ENCODE measurements around the gene ZC3H12C.

Gene ZC3H12C

DNA sequence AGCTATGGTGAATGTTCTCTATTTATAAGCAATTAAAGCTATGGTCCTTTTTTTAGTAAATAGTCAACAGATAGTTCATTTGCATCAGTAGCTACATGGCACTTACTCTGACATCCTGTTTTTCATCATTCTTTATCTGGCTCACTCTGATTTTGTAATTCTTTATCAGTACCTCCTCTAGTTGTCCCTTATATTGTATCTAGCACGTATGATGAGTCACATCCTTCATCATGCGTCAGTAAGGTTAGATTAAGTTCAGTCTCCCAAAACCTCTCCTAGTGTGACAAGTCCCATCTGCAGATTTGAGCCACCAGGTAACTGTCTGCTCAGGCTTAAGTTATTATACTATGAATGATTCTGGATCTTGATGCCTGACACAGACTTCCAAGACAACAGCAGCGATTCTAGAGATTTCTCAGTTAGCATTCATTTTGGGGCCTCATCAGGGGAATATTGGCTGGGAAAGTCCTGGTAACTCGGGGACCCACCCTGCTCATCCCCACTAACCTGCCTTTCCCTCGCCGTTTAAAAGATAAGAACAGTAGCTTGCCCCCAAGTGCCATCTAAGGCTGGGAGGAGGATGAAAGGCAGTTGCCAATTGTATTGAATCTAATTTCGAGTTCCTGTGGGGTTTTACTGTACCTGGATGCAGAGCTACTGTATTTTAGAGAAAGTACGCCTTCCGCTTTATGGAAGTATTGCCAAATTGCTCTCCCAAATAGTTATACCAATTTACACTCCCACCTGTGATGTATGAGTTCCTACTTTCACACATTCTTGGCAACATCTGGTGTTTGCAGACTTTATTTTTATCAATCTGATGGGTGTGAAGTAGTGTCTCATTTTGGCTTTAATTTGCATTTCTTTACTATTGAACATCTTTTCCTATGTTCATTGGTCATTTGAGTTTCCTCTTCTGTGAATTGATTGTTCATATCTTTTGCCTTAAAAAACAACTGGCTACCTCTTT, 55.9 kb downstream of the ZC3H12C start:
- H3K27ac ChIP-seq = no peak overlapping the region
- H3K9me3 ChIP-seq (ENCODE audit: severe bottlenecking) = no peaks in the 10 kb centered on the region
- H3K36me3 ChIP-seq = no peaks in the 10 kb centered on the region
- no peak overlapping the region for H3K4me3 ChIP-seq (ENCODE audit: low read depth, low read length)
- H3K27me3 ChIP-seq (ENCODE audit: insufficient read depth, low read depth, severe bottlenecking) = no peaks in the 10 kb centered on the region
- DNase-seq = no peak
- TF ChIP-seq CTCF (IDR thresholded peaks at IDR 0.05; ENCODE audit: low read depth, low read length) = no peak

DNA sequence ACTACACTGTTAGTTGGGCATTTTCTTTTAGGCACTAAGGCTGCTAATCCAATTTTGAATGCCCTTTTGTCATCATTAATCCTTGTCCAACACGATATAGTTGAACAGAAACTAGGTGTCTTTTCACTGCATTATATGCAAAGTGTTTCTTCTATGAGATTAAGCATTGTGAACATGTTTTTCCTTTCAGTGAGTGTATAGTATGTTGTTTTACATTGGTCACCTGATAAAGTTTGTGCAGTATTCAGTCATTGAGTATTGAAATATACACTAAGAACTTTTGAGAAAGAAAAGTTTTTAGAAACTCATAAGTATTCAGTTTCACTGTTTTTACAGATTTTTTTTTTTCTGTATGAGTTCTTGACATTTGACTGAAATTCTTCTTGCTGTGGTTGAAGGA, 59.0 kb downstream of the ZC3H12C start:
- Histone ChIP-seq H3K9me3 (ENCODE audit: severe bottlenecking) (no peaks in the 10 kb centered on the region), H3K27ac (no peak overlapping the region), H3K4me3 (ENCODE audit: low read depth, low read length) (no peak overlapping the region), H3K27me3 (ENCODE audit: insufficient read depth, low read depth, severe bottlenecking) (no peaks in the 10 kb centered on the region), H3K36me3 (no peaks in the 10 kb centered on the region)
- TF ChIP-seq CTCF (IDR thresholded peaks at IDR 0.05; ENCODE audit: low read depth, low read length) = no peak
- no peak for DNase-seq

- no peaks in the 10 kb centered on the region for H3K27me3 ChIP-seq (ENCODE audit: insufficient read depth, low read depth, severe bottlenecking)
- TF ChIP-seq CTCF (IDR thresholded peaks at IDR 0.05; ENCODE audit: low read depth, low read length) = no peak
- DNase-seq = no peak
- no peak overlapping the region for H3K27ac ChIP-seq
- H3K9me3 ChIP-seq (ENCODE audit: severe bottlenecking) = no peaks in the 10 kb centered on the region
- H3K36me3 ChIP-seq = no peaks in the 10 kb centered on the region
- H3K4me3 ChIP-seq (ENCODE audit: low read depth, low read length) = no peak overlapping the region
Measured at GRCh38 chr11:110153474-110153873, 60.3 kb downstream of the ZC3H12C start.

GRCh38 chr11:110156503-110156902, 63.3 kb downstream of the ZC3H12C start:
- Histone ChIP-seq H3K36me3 (no peaks in the 10 kb centered on the region), H3K27ac (no peak overlapping the region), H3K9me3 (ENCODE audit: severe bottlenecking) (no peaks in the 10 kb centered on the region), H3K27me3 (ENCODE audit: insufficient read depth, low read depth, severe bottlenecking) (no peaks in the 10 kb centered on the region), H3K4me3 (ENCODE audit: low read depth, low read length) (no peak overlapping the region)
- DNase-seq = no peak
- TF ChIP-seq CTCF (IDR thresholded peaks at IDR 0.05; ENCODE audit: low read depth, low read length) = no peak

DNA sequence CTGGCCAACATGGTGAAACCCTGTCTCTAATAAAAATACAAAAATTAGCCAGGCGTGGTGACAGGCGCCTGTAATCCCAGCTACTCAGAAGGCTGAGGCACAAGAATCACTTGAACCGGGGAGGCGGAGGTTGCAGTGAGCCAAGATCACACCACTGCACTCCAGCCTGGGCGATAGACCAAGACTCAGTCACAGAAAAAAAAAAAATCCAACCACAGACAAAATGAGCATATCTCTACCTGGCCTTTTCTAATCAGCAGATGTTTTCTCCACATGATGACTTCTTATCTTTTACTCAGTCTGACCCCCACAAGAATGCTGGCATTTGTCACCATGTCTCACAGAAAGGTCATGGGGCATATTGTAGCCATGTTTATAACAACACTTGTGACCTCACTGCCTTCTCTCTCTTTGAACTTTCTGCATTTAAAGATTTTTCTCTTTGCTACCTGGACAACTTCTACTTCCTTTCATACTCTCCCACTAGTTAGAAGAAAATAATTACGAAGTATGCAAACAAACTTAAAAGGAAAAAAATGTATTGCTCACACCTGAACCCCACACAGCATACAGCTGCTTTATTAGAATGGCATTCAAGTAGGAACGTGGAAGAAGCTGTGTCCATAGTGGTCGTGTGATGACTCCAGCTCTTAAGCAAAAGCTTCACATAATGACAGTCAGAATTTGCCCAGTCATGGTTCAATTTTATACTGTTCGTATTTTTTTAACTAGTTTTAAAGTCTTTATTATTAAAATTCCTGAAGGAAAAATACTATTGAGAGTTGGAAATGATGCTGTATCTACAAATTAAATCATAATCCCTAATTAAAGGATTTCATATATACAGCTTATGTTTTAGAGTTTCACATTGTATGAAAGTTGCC, 65.4 kb downstream of the ZC3H12C start:
- no peak for DNase-seq
- Histone ChIP-seq H3K36me3 (no peaks in the 10 kb centered on the region), H3K9me3 (ENCODE audit: severe bottlenecking) (no peaks in the 10 kb centered on the region), H3K4me3 (ENCODE audit: low read depth, low read length) (no peak overlapping the region), H3K27me3 (ENCODE audit: insufficient read depth, low read depth, severe bottlenecking) (no peaks in the 10 kb centered on the region), H3K27ac (no peak overlapping the region)
- no peak for TF ChIP-seq CTCF (IDR thresholded peaks at IDR 0.05; ENCODE audit: low read depth, low read length)
